MM.1S (cell line): ENCODE data around the gene PBX3.

ENCODE experiments used
- CTCF ChIP-seq: fragments of 300-600 bp; sonication (generic); IDR thresholded peaks from 2 replicates; pipeline ENCODE4 v1.5.1; 2016; ENCODE audit warnings: antibody characterized with exemption, low read length, mixed read lengths
- EZH2 ChIP-seq: fragments of 300-600 bp; sonication (generic); optimal IDR thresholded peaks from 2 replicates; pipeline ENCODE3; 2017; ENCODE audit warnings: low read depth, mild to moderate bottlenecking, antibody characterized with exemption, low read length, mixed read lengths
- EZH2phosphoT487 ChIP-seq: fragments of 300-600 bp; sonication (generic); IDR thresholded peaks from 2 replicates; pipeline ENCODE4 v1.6.1; 2018; ENCODE audit warnings: antibody characterized with exemption, low read length

GRCh38 chr9:125761676-125762450, 14.7 kb downstream of the PBX3 start:
- TF ChIP-seq CTCF = no peak
- TF ChIP-seq EZH2phosphoT487 = no peak
- no peak for TF ChIP-seq EZH2
